HG03196 (cell line): ENCODE data around the gene PIGA.

ENCODE experiments used
- ATAC-seq: cut with Tn5 transposase; IDR thresholded peaks from one replicate; pipeline ENCODE4 v1.9.1; 2021; ENCODE audit not compliant: unreplicated experiment

Gene PIGA

GRCh38 chrX:15335135-15336022 is at the start of gene PIGA:
Gene PIGA (minus strand): TSS chrX:15335523. CDS start chrX:15331930, 3,593 bp downstream.
- ATAC-seq: peak; percentile 99

- no peak for ATAC-seq
These were observed 49.0 kb upstream of the PIGA start, which contains the start of gene VEGFD for GRCh38 chrX:15384304-15384703. Gene VEGFD (minus strand): TSS chrX:15384413. CDS start chrX:15383946, 467 bp downstream.

GRCh38 chrX:15382813-15383212 is 47.5 kb upstream of the PIGA start:
- ATAC-seq: no peak

- ATAC-seq: no peak
These were observed 41.6 kb upstream of the PIGA start for GRCh38 chrX:15376956-15377355.

GRCh38 chrX:15373976-15374375 is 38.7 kb upstream of the PIGA start:
- ATAC-seq: no peak

GRCh38 chrX:15366506-15367352 is 31.4 kb upstream of the PIGA start:
- no peak for ATAC-seq

GRCh38 chrX:15359701-15360100 is 24.4 kb upstream of the PIGA start:
- no peak for ATAC-seq

- no peak for ATAC-seq
These were observed 23.2 kb upstream of the PIGA start for GRCh38 chrX:15358533-15358932.

- ATAC-seq: no peak
These were observed 21.1 kb upstream of the PIGA start for GRCh38 chrX:15356444-15356843.

GRCh38 chrX:15350329-15350996 is 15.1 kb upstream of the PIGA start:
- ATAC-seq: no peak

GRCh38 chrX:15349046-15349445 is 13.7 kb upstream of the PIGA start:
- ATAC-seq: no peak

GRCh38 chrX:15345976-15346375 is 10.7 kb upstream of the PIGA start:
- ATAC-seq: no peak

GRCh38 chrX:15344106-15344505 is 8.8 kb upstream of the PIGA start:
- no peak for ATAC-seq

GRCh38 chrX:15343075-15343476 is 7.8 kb upstream of the PIGA start:
- ATAC-seq: no peak

- ATAC-seq: no peak
These were observed 5.5 kb upstream of the PIGA start for GRCh38 chrX:15340867-15341266.

GRCh38 chrX:15336023-15336413 is 695 bp upstream of the PIGA start:
- no peak for ATAC-seq

GRCh38 chrX:15334561-15334960 is 762 bp downstream of the PIGA start:
- ATAC-seq: no peak

GRCh38 chrX:15328821-15329220 is 6.5 kb downstream of the PIGA start:
- ATAC-seq: no peak

- no peak for ATAC-seq
These were observed 7.2 kb downstream of the PIGA start for GRCh38 chrX:15328131-15328530.

- no peak for ATAC-seq
These were observed 12.9 kb downstream of the PIGA start for GRCh38 chrX:15322472-15322871.

GRCh38 chrX:15322072-15322471 is 13.3 kb downstream of the PIGA start:
- no peak for ATAC-seq
